ENCODE data around the gene CGB7.
"Not testable (repeated sequence)": the region's sequence is repeated elsewhere in the genome, so short reads cannot be mapped to it uniquely, and the experiment has no call there.

CGB7 gene

DNA sequence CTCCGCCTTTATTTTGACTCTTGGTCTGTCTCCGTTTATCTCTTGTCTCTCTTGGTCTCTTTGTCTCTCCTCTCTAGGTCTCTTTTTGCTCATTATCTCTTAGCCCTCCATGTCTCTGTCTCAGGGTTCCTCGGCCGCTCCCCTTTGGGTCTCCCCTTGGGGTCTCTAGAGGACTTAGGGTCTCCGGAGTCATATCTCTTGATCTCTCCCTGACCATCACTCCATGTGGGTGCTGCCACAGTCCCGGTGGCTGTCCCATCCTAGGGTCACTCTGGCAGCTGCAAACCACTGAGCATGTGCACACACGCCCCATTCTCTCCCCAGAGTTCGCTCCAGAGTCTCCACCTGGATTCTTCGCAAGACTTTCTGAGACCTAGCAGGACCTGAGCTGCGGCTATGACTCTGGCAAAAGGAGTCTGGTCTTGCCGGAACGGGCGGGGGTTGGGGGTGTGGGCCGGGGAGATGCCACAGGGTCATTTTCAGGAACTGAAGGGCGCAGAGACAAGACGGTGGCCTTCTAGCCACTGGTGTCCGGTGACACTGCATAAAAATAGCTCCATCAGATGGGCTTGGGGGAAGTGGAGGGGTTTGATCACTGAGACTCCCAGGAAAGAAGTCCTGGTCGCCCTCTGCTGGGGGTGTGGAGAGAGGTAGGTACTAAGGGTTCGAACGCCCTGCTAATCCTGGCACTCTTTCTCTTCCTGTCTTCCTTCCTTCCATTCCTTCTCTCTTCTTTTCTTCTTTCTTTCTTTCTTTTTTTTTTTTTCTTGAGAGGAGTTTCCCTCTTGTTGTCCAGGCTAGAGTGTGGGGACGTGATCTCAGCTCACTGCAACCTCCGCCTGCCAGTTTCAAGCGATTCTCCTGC, 16.2 kb upstream of the CGB7 start:
- in situ Hi-C loops (cut with HindIII; ENCODE audit: low sequenced_read_pairs), result no loop called here

DNA sequence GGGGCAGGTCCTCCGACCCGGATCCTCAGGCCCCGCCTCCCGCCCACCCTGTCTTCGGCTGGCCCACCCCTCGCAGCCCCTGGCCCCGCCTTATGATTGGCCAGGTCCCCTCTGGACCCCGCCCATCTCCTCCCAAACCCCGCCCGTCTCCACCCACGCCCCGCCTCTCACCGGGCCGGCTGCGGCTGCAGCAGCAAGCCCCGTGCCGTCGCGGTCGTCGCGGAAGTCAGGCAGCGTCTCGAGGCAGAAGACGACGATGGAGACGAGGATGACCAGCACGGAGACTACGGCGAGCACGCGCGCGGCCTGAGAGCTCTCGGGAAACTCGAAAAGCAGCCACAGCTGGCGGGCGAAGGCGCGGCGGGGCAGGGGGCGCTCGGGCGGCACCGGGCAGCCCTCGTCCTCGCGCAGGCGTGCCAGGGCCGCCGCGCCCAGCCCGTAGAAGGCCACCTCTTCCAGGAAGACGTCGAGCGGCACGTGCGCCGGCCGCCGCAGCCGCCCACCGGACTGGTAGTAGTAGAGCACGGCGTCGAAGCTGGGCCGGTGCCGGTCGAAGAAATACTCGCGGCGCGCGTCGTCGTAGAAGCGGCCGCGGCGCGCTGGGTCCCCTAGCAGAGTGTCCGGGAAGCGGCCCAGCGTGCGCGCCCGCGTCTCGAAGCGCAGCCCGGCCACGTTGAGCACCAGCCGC, 14.5 kb upstream of the CGB7 start:
- in situ Hi-C loops (cut with HindIII; ENCODE audit: low sequenced_read_pairs), result no loop called here

DNA sequence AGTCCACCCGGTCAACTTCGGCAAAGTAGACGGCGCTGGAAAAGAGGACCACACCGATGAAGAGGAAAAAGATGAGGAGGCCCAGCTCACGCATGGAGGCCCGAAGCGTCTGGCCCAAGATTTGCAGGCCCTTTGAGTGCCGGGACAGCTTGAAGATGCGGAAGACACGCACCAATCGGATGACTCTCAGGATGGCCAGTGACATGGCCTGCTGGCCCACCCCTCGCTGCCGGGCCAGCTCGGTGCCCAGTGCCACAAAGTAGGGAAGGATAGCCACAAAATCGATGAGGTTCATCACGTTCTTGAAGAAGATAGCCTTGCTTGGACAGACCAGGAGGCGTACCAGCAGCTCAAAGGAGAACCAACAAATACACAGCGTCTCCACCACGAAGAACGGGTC, 12.9 kb upstream of the CGB7 start:
- in situ Hi-C loops (cut with HindIII; ENCODE audit: low sequenced_read_pairs), result no loop called here

DNA sequence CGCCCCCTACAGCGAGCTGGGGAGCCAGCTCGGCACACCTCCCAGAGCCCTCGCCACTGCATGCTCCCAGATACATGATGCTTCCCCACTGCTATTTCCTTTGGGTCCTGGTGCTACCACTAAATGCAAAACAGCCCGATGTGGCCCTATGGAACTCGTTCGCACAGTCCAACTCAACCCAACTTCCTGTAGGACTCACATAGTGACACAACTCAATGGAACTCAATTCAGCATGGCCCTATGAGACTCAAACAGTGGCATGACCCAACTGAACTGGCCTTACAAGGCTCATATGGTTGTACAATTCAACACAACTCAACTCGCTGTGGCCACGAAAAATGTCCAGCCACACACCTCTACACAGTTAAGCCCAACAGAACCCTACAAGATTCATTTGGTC, 11.5 kb upstream of the CGB7 start:
- in situ Hi-C loops (cut with HindIII; ENCODE audit: low sequenced_read_pairs), result no loop called here

DNA sequence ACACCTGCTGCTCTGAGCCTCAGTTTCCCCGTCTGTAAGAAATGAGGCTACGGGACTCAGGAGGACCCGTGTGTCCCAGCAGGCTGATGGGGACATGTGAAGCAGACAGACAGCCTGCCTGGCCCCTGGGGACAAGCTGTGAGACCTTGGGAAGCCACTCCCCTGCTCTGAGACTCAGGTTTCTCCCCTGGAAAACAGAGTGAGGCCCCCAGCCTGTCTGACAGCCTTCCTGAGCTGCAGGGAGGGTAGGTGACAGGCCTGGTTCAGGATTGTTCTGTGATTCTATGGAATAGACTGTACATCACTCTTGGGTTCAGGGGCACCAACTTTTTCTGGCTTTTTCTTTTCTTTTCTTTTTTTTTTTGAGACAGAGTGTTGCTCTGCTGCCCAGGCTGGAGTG, 10.0 kb upstream of the CGB7 start:
- in situ Hi-C loops (cut with HindIII; ENCODE audit: low sequenced_read_pairs), result no loop called here

DNA sequence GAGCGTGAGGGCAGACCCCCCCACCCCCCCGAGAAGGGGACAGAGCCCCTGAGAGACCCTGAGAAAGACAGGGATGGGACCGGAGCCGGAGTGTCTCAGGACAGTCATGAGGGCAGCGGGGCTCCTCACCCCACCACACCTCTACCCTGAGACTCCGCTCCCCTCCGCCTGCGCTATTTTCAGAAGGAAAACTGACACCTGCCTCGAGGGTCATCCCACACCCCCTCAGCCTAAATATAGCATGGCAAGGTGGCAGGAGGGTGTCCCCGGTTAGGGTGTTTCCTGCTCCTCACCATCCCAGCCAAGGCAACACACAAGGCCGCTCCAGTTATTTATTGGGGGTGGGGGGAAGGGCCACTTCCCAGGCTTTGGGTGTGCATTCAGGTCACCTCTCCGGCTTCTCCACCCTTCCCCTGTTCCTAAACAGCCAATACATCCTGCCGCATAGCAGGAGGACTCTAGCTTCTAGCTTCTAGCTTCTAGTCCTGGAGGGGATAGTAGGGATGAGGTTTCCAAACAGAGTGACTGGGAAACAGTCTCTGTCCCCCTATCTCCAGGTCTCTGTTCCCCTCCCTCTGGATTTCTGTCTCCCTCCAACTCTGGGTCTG, 8.5 kb upstream of the CGB7 start:
- in situ Hi-C loops (cut with HindIII; ENCODE audit: low sequenced_read_pairs), result no loop called here

DNA sequence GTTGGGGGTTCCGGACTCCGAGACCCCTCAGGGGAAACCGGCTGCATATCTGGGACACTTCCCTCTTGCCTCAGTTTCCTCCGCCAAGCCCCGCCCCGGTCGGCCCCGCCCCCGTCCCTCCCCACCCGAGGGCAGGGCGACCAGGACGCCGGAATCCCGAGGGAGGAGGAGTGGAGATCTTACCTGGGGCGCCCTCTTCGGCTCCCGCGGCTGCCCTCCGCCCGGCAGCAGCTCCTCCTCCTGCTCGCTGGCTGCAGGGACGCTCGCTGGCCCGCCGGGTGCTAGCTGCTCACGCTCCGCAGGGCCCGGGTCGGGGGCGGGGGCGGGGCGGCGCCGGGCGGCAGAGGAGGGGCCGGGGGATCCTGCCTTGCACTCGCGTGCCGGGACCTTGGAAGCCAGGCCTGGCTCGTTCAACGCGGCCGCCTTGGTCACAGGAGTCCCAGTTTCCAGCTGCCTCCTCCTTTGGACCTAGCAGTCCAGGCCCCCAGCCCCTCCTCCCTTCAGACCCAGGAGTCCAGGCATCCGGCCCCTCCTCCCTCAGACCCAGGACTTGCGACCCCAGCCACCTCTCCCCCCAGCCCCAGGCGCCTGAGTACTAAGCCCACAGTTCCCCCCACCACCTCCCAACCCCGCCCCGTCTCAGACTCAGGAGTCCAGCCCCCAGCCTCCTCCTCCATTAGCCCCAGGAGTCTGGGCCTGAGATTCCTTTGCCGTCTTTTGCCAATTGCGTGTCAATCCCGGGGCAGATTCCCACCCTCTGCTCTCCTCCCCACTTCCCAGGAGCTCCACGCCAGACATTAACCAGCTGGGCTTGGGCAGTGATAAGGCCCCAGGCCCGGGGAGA, 7.4 kb upstream of the CGB7 start, which contains the start of gene NTF4:
NTF4 (minus strand) TSS at position 51 of the 844 bp plus-strand sequence. CDS start 2,821 bp downstream, outside the sequence.
- in situ Hi-C loops (cut with HindIII; ENCODE audit: low sequenced_read_pairs), result no loop called here

DNA sequence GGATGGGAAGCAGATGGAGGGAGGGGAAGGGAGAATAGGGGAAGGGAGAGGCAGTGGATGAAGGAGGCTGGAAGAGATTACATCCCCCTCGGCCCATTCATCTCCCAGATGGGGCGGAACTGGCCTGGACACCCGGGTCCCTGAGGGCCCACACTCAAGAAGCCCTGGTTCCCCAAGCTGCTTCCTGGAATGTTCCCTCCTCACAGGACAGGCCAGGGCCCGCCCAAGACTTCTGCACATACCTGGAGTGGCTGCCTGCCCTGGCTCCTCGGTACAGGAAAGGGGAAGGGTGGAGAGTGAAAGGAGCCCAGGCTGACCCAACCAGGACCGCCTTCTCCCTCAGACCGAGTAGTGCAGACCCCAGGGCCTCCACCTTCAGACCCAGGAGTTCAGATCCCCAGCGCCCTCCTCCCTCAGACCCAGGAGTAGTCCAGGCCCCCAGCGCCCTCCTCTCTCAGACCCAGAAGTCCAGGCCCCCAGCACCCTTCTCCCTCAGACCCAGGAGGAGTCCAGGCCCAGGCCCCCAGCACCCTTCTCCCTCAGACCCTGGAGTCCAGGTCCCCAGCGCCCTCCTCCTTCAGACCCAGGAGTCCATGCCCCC, 6.6 kb upstream of the CGB7 start:
- in situ Hi-C loops (cut with HindIII; ENCODE audit: low sequenced_read_pairs), result no loop called here

DNA sequence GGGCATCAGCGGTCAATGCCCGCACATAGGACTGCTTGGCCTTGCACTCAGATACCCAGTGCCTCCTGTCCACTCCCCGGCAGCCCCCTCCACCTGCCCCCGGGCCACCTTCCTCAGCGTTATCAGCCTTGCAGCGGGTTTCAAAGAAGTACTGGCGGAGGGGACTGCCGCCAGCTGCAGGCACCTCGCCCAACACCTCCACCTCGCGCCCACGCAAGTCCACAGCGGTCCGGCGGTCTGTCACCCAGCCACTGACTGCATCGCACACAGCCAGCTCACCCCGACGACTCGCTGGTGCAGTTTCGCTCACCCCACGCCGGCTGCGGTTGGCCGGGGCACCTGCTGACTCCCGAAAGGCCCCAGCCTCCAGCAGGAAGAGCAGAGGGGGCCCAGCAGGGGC, 3.9 kb upstream of the CGB7 start:
- in situ Hi-C loops (cut with HindIII; ENCODE audit: low sequenced_read_pairs), result no loop called here

DNA sequence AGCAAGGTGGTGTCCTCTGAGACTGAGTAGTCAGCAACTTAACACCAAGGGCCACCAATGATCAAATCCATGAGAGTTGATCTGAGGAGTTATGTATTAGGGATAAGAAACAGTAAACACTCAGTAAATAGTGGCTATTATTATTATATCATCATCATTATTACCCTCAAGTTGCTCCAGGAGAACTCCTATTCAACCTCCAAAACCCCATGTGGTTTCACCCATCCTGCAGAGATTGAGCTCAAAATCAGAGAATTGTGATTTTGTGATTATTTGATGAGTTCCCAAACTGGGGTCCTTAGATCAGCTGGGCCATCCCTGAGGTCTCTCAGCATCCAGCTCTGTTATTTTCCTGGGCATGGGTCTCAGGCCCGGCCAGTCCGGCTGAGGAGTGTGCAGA, 3.5 kb upstream of the CGB7 start:
- in situ Hi-C loops (cut with HindIII; ENCODE audit: low sequenced_read_pairs), result no loop called here

DNA sequence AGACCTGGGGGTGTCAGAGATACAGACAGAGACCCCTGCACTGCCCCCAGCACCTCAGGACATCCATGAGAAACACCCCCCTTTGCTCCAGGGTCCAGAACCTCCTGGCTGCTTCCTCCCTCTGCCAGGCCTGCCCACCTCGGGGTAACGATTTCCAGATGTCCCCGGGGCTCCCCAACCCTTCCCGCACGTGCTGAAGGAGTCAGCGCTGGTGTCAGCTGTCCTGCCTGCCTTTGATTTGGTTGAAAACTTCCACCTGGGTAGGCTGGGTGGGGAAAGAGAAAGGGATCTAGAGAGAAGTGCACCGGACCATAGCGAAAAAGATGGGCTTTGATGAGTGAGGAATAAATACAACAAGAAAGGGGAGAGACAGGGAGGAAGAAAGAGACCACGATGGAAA, 1.5 kb upstream of the CGB7 start:
- in situ Hi-C loops (cut with HindIII; ENCODE audit: low sequenced_read_pairs), result no loop called here

DNA sequence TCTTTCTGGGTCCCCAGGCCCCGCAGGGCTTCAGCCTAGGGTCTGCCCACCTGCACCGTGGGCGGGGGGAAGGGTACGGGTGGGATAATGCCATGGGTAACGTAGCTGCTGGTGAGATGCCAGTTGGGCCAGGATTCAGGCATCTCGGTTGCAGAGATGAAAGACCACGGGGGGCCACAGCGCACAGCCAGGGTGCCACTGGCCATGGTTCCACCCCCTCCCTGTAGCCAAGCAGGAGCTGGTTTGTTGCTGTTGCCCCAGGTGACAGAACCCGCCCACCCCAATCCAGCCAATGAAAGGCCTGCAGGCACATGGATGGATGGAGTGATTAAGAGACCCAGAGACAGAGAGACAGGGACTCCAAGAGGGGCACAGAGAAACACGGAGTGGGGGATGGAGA, 1.0 kb upstream of the CGB7 start:
- in situ Hi-C loops (cut with HindIII; ENCODE audit: low sequenced_read_pairs), result no loop called here

DNA sequence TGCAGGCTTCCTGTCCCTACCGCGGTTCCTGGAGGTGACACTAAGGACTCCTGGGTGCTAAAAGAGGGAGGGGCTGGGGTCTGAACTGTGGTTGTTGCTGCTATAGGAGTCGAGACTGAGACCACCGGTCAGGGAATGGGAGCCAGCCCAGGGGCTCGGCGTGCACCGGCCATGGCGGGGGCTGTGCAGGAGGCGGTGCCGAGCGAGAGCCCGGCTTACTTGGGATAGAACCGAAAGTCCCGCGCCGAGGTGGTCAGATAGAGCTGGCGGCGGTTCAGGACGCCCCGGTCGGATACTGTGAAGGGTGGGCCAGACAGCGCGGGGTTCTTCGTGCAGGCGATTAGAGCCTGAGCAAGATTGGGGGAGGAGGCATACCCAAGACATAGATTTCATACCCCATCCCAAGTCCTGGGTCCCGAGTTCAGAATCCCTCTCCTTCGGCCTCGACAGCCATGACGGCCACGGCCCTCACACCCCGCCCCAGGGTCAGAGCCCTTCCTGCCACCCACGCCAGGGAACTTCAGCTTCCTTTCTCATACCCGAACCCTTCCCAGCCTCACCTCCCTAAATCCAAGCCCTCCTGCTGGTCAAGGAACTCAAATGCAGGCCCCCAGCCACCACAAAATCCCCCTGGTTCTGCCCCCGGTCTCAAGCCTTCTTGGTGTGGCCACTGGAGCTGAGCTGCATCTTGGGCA, 500 bp downstream of the CGB7 start:
- in situ Hi-C loops (cut with HindIII; ENCODE audit: low sequenced_read_pairs), result not testable (repeated sequence)

DNA sequence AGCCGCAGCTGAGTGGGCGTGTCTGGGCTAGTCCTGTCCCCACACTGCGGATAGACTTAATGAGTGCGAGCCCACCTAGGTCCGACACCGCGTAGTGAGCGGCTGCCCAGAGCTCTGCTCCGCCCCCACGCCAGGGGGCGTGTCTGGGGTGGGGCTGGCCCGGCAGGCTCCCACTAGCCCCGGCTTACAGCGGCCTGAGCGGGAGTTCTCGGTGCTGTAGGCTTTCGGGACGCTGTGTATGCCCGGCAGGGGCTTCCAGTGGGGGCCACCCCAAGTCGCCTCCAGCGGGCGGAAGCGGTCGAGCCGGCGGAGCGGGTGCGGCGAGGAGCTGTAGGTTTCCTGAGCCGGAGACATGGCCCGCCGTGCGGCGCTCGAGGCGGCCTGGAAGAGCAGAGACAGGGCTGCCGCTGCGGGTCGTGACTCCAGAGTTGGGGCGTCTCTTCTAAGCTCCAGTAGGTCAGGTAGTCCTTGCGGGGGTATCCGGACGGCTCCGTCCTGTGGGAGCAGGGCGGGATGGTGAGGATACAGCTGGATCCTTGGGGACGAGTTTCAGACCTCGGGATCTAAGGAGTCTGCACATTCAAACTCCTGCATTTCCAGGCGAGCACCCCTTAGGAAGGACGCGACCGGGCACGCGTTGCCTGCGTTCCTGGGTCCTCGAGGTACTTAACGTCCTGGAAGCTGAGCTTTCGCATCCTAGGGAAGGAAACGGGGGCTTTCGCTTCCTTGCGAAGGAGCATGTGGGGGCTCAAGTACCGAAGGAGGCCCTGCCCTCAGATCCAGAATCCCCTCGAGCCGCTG, 1.2 kb downstream of the CGB7 start:
- in situ Hi-C loops (cut with HindIII; ENCODE audit: low sequenced_read_pairs), result no loop called here

DNA sequence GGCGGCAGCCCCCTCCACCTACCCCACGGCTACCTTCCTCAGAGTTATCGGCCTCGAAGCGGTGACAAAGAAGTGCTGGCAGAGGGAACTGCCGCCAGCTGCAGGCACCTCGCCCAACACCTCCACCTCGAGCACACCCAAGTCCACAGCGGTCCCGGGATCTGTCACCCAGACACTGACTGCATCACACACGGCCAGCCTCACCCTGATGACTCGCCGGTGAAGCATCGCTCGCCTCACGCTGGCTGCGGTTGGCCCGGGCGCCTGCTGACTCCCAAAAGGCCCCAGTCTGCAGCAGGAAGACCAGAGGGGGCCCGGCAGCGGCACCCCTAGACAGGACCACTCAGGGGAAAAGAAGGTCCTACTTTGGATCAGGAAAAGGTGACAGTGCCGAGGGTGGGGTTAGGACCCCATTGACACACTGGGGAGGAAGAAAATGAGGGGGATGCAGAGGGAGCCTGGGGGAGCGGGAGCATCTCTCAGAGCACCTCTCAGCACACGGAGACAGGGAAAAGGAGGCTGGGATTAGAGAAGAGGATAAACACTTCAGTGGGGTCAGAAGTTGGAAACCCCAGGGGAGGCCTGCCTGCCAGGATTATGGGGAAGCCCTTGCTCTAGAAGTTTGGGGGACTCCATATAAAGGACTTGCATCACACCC, 7.0 kb downstream of the CGB7 start:
- in situ Hi-C loops (cut with HindIII; ENCODE audit: low sequenced_read_pairs), result not testable (repeated sequence)

DNA sequence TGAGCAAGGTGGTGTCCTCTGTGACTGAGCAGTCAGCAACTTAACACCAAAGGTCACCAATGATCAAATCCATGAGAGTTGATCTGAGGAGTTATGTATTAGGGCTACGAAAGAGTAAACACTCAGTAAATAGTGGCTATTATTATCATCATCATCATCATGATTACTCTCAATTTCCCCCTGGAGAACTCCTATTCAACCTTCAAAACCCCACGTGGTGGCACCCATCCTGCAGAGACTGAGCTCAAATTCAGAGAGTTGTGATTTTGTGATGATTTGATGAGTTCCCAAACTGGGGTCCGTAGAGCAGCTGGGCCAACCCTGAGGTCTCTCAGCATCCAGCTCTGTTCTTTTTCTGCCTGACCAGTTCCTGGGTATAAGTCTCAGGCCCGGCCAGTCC, 7.7 kb downstream of the CGB7 start:
- in situ Hi-C loops (cut with HindIII; ENCODE audit: low sequenced_read_pairs), result not testable (repeated sequence)

DNA sequence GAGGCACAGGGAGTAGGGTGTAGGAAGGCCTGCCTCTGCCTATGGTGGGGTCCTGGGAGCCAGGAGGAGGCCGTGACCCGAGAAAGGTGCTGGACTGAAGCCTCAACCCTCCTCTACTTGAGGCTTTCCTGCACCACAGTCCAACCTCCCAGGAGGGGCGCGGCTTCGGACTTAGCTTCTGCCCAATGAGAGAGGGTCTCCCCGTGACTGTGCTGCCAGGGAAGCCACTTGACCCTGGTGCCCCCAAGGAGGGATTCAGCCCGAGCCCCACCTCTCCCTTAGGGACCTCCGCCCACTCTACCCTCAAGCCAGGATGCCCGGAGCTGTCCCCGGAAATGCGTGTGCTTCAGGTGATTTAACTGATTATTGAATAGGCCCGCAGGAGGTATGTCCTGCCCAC, 8.5 kb downstream of the CGB7 start, which contains the start of gene CGB8:
CGB8 (minus strand) TSS at position 101 of the 400 bp plus-strand sequence. CDS start 372 bp downstream, outside the sequence.
- in situ Hi-C loops (cut with HindIII; ENCODE audit: low sequenced_read_pairs), result not testable (repeated sequence)

DNA sequence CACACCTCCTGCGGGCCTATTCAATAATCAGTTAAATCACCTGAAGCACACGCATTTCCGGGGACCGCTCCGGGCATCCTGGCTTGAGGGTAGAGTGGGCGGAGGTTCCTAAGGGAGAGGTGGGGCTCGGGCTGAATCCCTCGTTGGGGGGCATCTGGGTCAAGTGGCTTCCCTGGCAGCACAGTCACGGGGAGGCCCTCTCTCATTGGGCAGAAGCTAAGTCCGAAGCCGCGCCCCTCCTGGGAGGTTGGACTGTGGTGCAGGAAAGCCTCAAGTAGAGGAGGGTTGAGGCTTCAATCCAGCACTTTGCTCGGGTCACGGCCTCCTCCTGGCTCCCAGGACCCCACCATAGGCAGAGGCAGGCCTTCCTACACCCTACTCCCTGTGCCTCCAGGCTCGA, 14.0 kb downstream of the CGB7 start, which contains the start of gene CGB5:
CGB5 (plus strand) TSS at position 301 of the 400 bp plus-strand sequence. CDS start 362 bp downstream, outside the sequence.
- in situ Hi-C loops (cut with HindIII; ENCODE audit: low sequenced_read_pairs), result not testable (repeated sequence)
